HepG2 (cell line): ENCODE data around the gene TRMT112. TPM values are rescaled to one million over a fixed set of nuclear protein-coding genes. Genes with fewer than 3 reads are reported as not detected.

Source experiments
- ATAC-seq: fragments of 200-7000 bp; cut with Tn5 transposase; 3 replicates; pipeline ENCODE4 v1.9.1; 2020; ENCODE audit warnings: mild to moderate bottlenecking, moderate library complexity
- BruUV-seq: library from RNA; stranded (reverse); fragments of 400-500 nt; replicated peaks from 2 replicates; lab custom pipeline; 2021; lab: Mats Ljungman, UMichigan
- CTCF ChIA-PET: fragments of 300-600 bp; formaldehyde crosslinking; extraction: SDS; loops from one replicate; lab custom pipeline; 2021; ENCODE audit warnings: low total read pairs, inconsistent platforms, low intra/inter-chr PET ratio; lab: Yijun Ruan, JAX
- POLR2A ChIA-PET: fragments of 350-600 bp; sonication (Branson Sonifier 250); formaldehyde crosslinking; loops from one replicate; lab custom pipeline; 2020; ENCODE audit warnings: antibody characterized with exemption, inconsistent platforms; lab: Yijun Ruan, JAX
- DNase-seq: peaks from one replicate; pipeline ENCODE4 v3.0.0-alpha.2; 2015; ENCODE audit warnings: low spot score
- FAIRE-seq: peaks from 3 replicates; lab custom pipeline; 2011; peaks lifted over from hg19 to GRCh38; lab: Jason Lieb, UNC
- H2AFZ ChIP-seq: one replicate; pipeline ENCODE4 v1.6.1; 2011; ENCODE audit warnings: low read length, inconsistent platforms
- H3K27ac ChIP-seq: fragments of 300-600 bp; 3 replicates; pipeline ENCODE4 v1.8.0; 2011; ENCODE audit warnings: mixed run types, mild to moderate bottlenecking, mixed read lengths, low read length, inconsistent platforms; ENCODE audit not compliant: insufficient read depth; ENCODE audit errors: extremely low read length
- H3K27me3 ChIP-seq, 2 experiments: fragments of 200-600 bp in 1 of 2; 2 replicates in 1 of 2; 3 replicates in 1 of 2; pipeline versions ENCODE4 v1.6.0 to v1.8.0; 2011; ENCODE audit warnings: low read length in 2 of 2, mild to moderate bottlenecking in 2 of 2, moderate library complexity in 2 of 2, inconsistent platforms in 1 of 2; ENCODE audit not compliant: insufficient read depth in 2 of 2, control insufficient read depth in 1 of 2
- H3K36me3 ChIP-seq, 2 experiments: fragments of 200-600 bp in 1 of 2; replicated peaks in 1 of 2; 2 replicates in 1 of 2; 3 replicates in 1 of 2; pipeline versions ENCODE4 v1.5.1 to v1.8.0; 2011; ENCODE audit warnings: low read length in 2 of 2, inconsistent platforms in 1 of 2; ENCODE audit not compliant: insufficient read depth in 2 of 2, control insufficient read depth in 1 of 2
- H3K4me1 ChIP-seq: 2 replicates; pipeline ENCODE4 v1.5.1; 2012; ENCODE audit warnings: low read length, inconsistent platforms; ENCODE audit not compliant: insufficient read depth
- H3K4me2 ChIP-seq: 2 replicates; pipeline ENCODE4 v1.6.0; 2011; ENCODE audit warnings: low read depth, low read length, inconsistent platforms
- H3K4me3 ChIP-seq, 3 experiments: fragments of 200-600 bp in 1 of 3; sonication (generic), shearing (Covaris generic) in 1 of 3; replicated peaks in 1 of 3; 2 replicates each; pipeline ENCODE4 v1.5.1; 2011 to 2016; ENCODE audit warnings: low read length in 3 of 3, inconsistent platforms in 2 of 3, low read depth in 2 of 3, mild to moderate bottlenecking in 2 of 3, control low read depth in 1 of 3, mixed read lengths in 1 of 3; ENCODE audit not compliant: insufficient read depth in 1 of 3
- H3K79me2 ChIP-seq: one replicate; pipeline ENCODE4 v1.6.1; 2011; ENCODE audit warnings: low read length, inconsistent platforms; ENCODE audit not compliant: insufficient read depth
- H3K9ac ChIP-seq: 2 replicates; pipeline ENCODE4 v1.6.0; 2011; ENCODE audit warnings: mild to moderate bottlenecking, low read depth, low read length, inconsistent platforms; ENCODE audit not compliant: insufficient read depth
- H3K9me3 ChIP-seq: 2 replicates; pipeline ENCODE4 v1.5.1; 2012; ENCODE audit warnings: mild to moderate bottlenecking, low read length
- H4K20me1 ChIP-seq: 2 replicates; pipeline ENCODE4 v1.6.0; 2011; ENCODE audit warnings: inconsistent platforms, mild to moderate bottlenecking, low read length, moderate library complexity; ENCODE audit not compliant: insufficient read depth
- SP1 ChIP-seq, 2 experiments: fragments of 450-650 bp in 1 of 2; sonication (generic) in 1 of 2; formaldehyde crosslinking in 1 of 2; IDR thresholded peaks; 2 replicates each; pipeline versions ENCODE4 v1.4.0 to v1.6.1; 2016 to 2020; ENCODE audit warnings: missing genetic modification reagents in 1 of 2
- STAG1 ChIP-seq: sonication (generic); formaldehyde crosslinking; IDR thresholded peaks from 2 replicates; pipeline ENCODE4 v1.4.0; 2020; ENCODE audit warnings: missing genetic modification reagents
- XRCC5 ChIP-seq: fragments of 200-400 bp; formaldehyde crosslinking; optimal IDR thresholded peaks from 2 replicates; pipeline ENCODE3; 2017; ENCODE audit warnings: mild to moderate bottlenecking, low read length
- ZFX ChIP-seq: sonication (generic); formaldehyde crosslinking; IDR thresholded peaks from 2 replicates; pipeline ENCODE4 v1.4.0; 2020; ENCODE audit warnings: mild to moderate bottlenecking, low read depth, missing genetic modification reagents, moderate library complexity
- ZKSCAN1 ChIP-seq: fragments of 150-350 bp; IDR thresholded peaks from 2 replicates; pipeline ENCODE4 v1.6.1; 2014; ENCODE audit warnings: low read length
- ZNF136 ChIP-seq: sonication (generic); formaldehyde crosslinking; IDR thresholded peaks from 2 replicates; pipeline ENCODE4 v1.8.1; 2022; ENCODE audit warnings: low read depth, mild to moderate bottlenecking, moderate library complexity, missing genetic modification reagents
- ZNF605 ChIP-seq: sonication (generic); formaldehyde crosslinking; IDR thresholded peaks from 2 replicates; pipeline ENCODE4 v1.8.0; 2022; ENCODE audit warnings: mild to moderate bottlenecking, missing genetic modification reagents
- ZNF629 ChIP-seq: sonication (generic); formaldehyde crosslinking; conservative IDR thresholded peaks from 2 replicates; pipeline ENCODE4 v1.5.0; 2020; ENCODE audit warnings: missing genetic modification reagents
- ZNF790 ChIP-seq: sonication (generic); formaldehyde crosslinking; IDR thresholded peaks from 2 replicates; pipeline ENCODE4 v1.8.0; 2022; ENCODE audit warnings: missing genetic modification reagents, mild to moderate bottlenecking, borderline replicate concordance
- ZNF883 ChIP-seq: sonication (generic); formaldehyde crosslinking; IDR thresholded peaks from 2 replicates; pipeline ENCODE4 v1.5.1; 2020; ENCODE audit warnings: mild to moderate bottlenecking, missing genetic modification reagents; ENCODE audit errors: not compliant biosample characterization
- ZSCAN25 ChIP-seq: sonication (generic); formaldehyde crosslinking; IDR thresholded peaks from 2 replicates; pipeline ENCODE4 v1.8.0; 2022; ENCODE audit warnings: mild to moderate bottlenecking, missing genetic modification reagents
- WGBS: methylation state at CpG from one replicate; pipeline ENCODE4 v1.1.6; 2017; ENCODE audit warnings: low lambda C conversion rate; 5-methylcytosine and 5-hydroxymethylcytosine counted together
- in situ Hi-C: cut with HindIII; loops from 2 replicates; pipeline ENCODE4 v1.10.0; 2017; ENCODE audit warnings: low pct_unique_long_range_greater_than_20kb; ENCODE audit not compliant: extremely low pct_ligation_motif_present
- intact Hi-C: fragments of 100-400 bp; cut with micrococcal nuclease; formaldehyde crosslinking; loops from one replicate; pipeline ENCODE4 v1.10.0; 2022; ENCODE audit not compliant: unreplicated experiment
- polyA plus RNA-seq, 8 experiments: library from polyadenylated mRNA; depleted of rRNA in 3 of 8; stranded (reverse) in 7 of 8; unstranded in 1 of 8; fragments of >200 nt; fragmentation: Illumina TruSeq in 4 of 8; extraction: Trizol in 4 of 8; gene quantifications; 2 replicates each; pipeline versions ENCODE4 v1.2.1 to v1.2.3, GENCODE V29; 2011 to 2016; ENCODE audit warnings: low read depth in 4 of 8, missing spikeins in 1 of 8, mixed read lengths in 1 of 8; ENCODE audit not compliant: insufficient read depth in 1 of 8
- total RNA-seq, 5 experiments: library from RNA; depleted of rRNA; stranded (reverse); fragments of >200 nt; fragmentation: Illumina TruSeq; extraction: Trizol; gene quantifications; 2 replicates each; pipeline ENCODE4 v1.2.3, GENCODE V29; 2016; ENCODE audit warnings: low read depth in 1 of 5
- TF ChIP-seq, protein P1 (sequence below): sonication (generic); formaldehyde crosslinking; IDR thresholded peaks from 2 replicates; pipeline ENCODE4 v1.5.1; 2020; ENCODE audit warnings: mild to moderate bottlenecking, moderate library complexity, missing genetic modification reagents
- TF ChIP-seq, protein P2 (sequence below), 2 experiments: sonication (generic) in 1 of 2; formaldehyde crosslinking in 1 of 2; IDR thresholded peaks; 2 replicates each; pipeline versions ENCODE4 v1.4.0 to v1.6.1; 2018 to 2020; ENCODE audit warnings: missing genetic modification reagents in 2 of 2, borderline replicate concordance in 1 of 2, low read depth in 1 of 2, mild to moderate bottlenecking in 1 of 2, missing biosample characterization in 1 of 2
- TF ChIP-seq, protein P3 (sequence below): IDR thresholded peaks from 2 replicates; pipeline ENCODE4 v1.6.1; 2016
- TF ChIP-seq, protein P4 (sequence below): sonication (generic); formaldehyde crosslinking; IDR thresholded peaks from 2 replicates; pipeline ENCODE4 v1.5.0; 2020; ENCODE audit warnings: mild to moderate bottlenecking, missing genetic modification reagents, moderate library complexity

The TRMT112 gene
- total and polyA plus RNA-seq, 2 of the 13 experiments (the other 11 are each of a cell fraction or from before 2014, with no cell fraction given) = 186 to 409 TPM

DNA sequence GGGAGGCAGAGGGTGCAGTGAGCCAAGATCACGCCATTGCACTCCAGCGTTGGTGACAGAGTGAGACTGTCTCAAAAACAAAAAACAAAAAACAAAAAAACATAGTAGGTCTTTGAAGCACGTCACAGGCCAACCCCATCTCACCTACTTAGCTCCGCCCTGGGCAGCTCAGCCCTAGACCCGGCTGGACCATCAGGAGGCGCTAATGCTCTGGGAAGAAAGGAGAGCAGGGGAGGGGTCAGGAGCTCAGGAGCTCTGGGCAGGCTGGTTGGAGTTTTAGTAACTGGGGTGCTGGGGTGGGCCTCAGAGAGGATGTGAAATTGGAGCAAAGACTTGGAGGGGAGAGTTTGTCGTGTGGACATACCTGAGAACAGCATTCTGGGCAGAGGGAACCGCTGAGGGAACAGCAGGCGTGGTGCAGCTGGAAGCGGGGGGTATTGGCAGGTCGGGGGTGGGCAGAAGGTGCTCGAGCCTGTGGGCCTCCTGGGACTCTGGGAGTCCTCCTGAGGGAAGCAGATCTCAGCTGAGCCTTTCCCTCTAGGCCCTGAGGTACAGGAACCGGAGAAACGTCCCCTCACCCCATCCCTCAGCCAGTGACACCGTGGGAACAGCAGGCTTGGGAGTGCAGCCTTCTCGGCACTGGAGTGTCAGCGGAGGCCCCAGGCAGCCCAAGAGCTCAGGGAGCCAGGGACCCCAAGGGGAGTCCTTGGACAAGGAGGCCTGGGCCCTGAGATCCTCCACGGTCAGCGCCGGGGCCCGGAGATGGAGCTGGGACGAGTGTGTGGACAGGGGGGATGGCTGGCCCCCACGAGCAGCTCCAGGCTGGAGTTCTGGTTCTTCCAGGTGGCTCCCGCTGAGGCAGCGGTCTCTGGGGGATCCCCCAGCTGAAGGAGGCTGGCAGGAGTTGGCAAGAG, 39.4 kb upstream of the TRMT112 start:
- Histone ChIP-seq H3K36me3 (peaks cover 1 to 6% of the 10 kb centered on the region in 2 experiments; a peak in 2 of 5 replicates), H3K79me2 (no peaks in the 10 kb centered on the region), H4K20me1 (no peaks in the 10 kb centered on the region), H3K9ac (peak overlapping the region; percentile 34), H3K4me1 (peaks cover 56% of the 10 kb centered on the region), H3K4me3 (peak overlapping the region in 1 of 3 experiments; percentile 40; a peak in 1 of 6 replicates), H3K9me3 (no peaks in the 10 kb centered on the region), H3K27ac (no peak overlapping the region), H3K27me3 (peaks cover 0 to 17% of the 10 kb centered on the region in 2 experiments; a peak in 3 of 5 replicates), H2AFZ (no peak overlapping the region), H3K4me2 (peak overlapping the region; percentile 99)
- DNase-seq (peak; percentile 65), ATAC-seq (peak; percentile 14; the same call in 1 of the 3 replicates), FAIRE-seq (peak; percentile 42)
- ChIA-PET CTCF (no interaction called here), POLR2A (interaction anchor here (1.1 to 6.5 kb wide), 4 partner anchors 39 to 537 kb away, joined by 3 to 61 read pairs (median 3); partner anchors contain the start of genes ESRRA, PRDX5 and TRMT112)
- intact Hi-C loops = no loop called here
- no TSS peak for BruUV-seq
- in situ Hi-C loops = no loop called here
- 52% methylated on average over 12 of the region's 25 CpGs for WGBS
- 0 out of 2 replicates have a peak, but pooled peaks have one; percentile 20 for TF ChIP-seq ZNF605 (CRISPR knock-in tag)
- TF ChIP-seq, protein P1, sequence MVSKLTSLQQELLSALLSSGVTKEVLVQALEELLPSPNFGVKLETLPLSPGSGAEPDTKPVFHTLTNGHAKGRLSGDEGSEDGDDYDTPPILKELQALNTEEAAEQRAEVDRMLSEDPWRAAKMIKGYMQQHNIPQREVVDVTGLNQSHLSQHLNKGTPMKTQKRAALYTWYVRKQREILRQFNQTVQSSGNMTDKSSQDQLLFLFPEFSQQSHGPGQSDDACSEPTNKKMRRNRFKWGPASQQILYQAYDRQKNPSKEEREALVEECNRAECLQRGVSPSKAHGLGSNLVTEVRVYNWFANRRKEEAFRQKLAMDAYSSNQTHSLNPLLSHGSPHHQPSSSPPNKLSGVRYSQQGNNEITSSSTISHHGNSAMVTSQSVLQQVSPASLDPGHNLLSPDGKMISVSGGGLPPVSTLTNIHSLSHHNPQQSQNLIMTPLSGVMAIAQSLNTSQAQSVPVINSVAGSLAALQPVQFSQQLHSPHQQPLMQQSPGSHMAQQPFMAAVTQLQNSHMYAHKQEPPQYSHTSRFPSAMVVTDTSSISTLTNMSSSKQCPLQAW = 0 out of 2 replicates have a peak, but pooled peaks have one; percentile 38
- 0 out of 2 replicates have a peak, but pooled peaks have one; percentile 32 for TF ChIP-seq ZSCAN25 (CRISPR knock-in tag)
- no peak for TF ChIP-seq ZNF136
- TF ChIP-seq ZFX (CRISPR knock-in tag) = 0 out of 2 replicates have a peak, but pooled peaks have one; percentile 23
- peak; percentile 17 for TF ChIP-seq ZNF883
- TF ChIP-seq STAG1 = peak; percentile 26; the same call in 1 of the 2 replicates
- no peak for TF ChIP-seq SP1 (IDR thresholded peaks at IDR 0.05)
- 0 out of 2 replicates have a peak, but pooled peaks have one; percentile 23 for TF ChIP-seq SP1 (CRISPR knock-in tag; IDR thresholded peaks at IDR 0.05)
- TF ChIP-seq, protein P2, sequence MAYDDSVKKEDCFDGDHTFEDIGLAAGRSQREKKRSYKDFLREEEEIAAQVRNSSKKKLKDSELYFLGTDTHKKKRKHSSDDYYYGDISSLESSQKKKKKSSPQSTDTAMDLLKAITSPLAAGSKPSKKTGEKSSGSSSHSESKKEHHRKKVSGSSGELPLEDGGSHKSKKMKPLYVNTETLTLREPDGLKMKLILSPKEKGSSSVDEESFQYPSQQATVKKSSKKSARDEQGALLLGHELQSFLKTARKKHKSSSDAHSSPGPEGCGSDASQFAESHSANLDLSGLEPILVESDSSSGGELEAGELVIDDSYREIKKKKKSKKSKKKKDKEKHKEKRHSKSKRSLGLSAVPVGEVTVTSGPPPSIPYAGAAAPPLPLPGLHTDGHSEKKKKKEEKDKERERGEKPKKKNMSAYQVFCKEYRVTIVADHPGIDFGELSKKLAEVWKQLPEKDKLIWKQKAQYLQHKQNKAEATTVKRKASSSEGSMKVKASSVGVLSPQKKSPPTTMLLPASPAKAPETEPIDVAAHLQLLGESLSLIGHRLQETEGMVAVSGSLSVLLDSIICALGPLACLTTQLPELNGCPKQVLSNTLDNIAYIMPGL (CRISPR knock-in tag; IDR thresholded peaks at IDR 0.05; ENCODE audit: borderline replicate concordance in 1 of 2, low read depth in 1 of 2) = peak; percentile 45 to 63; a peak in 2 of 4 replicates
- TF ChIP-seq, protein P3, sequence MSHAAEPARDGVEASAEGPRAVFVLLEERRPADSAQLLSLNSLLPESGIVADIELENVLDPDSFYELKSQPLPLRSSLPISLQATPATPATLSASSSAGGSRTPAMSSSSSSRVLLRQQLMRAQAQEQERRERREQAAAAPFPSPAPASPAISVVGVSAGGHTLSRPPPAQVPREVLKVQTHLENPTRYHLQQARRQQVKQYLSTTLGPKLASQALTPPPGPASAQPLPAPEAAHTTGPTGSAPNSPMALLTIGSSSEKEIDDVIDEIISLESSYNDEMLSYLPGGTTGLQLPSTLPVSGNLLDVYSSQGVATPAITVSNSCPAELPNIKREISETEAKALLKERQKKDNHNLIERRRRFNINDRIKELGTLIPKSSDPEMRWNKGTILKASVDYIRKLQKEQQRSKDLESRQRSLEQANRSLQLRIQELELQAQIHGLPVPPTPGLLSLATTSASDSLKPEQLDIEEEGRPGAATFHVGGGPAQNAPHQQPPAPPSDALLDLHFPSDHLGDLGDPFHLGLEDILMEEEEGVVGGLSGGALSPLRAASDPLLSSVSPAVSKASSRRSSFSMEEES (CRISPR knock-in tag) = no peak
- peak; percentile 91 for TF ChIP-seq ZKSCAN1
- no peak for TF ChIP-seq ZNF790 (CRISPR knock-in tag)
- TF ChIP-seq, protein P4, sequence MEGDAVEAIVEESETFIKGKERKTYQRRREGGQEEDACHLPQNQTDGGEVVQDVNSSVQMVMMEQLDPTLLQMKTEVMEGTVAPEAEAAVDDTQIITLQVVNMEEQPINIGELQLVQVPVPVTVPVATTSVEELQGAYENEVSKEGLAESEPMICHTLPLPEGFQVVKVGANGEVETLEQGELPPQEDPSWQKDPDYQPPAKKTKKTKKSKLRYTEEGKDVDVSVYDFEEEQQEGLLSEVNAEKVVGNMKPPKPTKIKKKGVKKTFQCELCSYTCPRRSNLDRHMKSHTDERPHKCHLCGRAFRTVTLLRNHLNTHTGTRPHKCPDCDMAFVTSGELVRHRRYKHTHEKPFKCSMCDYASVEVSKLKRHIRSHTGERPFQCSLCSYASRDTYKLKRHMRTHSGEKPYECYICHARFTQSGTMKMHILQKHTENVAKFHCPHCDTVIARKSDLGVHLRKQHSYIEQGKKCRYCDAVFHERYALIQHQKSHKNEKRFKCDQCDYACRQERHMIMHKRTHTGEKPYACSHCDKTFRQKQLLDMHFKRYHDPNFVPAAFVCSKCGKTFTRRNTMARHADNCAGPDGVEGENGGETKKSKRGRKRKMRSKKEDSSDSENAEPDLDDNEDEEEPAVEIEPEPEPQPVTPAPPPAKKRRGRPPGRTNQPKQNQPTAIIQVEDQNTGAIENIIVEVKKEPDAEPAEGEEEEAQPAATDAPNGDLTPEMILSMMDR = peak; percentile 71
- peak; percentile 21 for TF ChIP-seq XRCC5
- TF ChIP-seq ZNF629 = no peak
